Retinal pigment epithelial cell (primary cell): ENCODE measurements around the gene HOXD11.

ENCODE experiments used
- DNase-seq: peaks from one replicate; pipeline ENCODE4 v3.0.0-alpha.2; 2010; ENCODE audit warnings: low read depth
- H3K4me3 ChIP-seq: 2 replicates; pipeline ENCODE4 v1.5.1; 2011; ENCODE audit warnings: mild to moderate bottlenecking, low read length, control low read depth, moderate library complexity
- TF ChIP-seq, protein P1 (sequence below): conservative IDR thresholded peaks from 2 replicates; pipeline ENCODE4 v1.5.1; 2011; ENCODE audit warnings: low read depth, low read length, control low read depth, inconsistent platforms

The HOXD11 gene

DNA sequence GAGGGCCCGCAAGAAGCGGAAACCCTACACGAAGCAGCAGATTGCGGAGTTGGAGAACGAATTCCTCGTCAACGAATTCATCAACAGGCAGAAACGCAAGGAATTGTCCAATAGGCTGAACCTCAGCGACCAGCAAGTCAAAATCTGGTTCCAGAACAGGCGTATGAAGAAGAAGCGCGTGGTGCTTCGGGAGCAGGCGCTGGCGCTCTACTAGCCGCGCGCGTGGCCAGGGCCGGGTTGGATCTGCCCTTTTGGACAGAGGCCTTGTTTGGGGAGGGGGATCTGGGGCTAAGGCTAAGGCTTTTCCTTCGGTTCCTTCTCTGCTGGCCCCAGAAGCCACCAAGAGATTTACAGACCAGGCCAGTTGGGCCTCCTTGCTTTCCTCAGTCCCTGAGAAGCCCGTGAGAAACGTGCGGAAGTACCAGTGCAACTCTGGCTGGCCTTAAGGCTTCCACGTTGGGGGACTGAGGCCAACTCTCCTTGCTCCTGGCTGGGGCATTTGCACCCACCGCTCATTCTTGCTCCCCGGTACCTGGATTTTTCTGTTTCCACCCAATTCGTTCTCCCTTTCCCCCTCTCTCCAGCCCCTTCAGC lies 6.4 kb upstream of the HOXD11 start:
- no peak overlapping the region for H3K4me3 ChIP-seq
- no peak for DNase-seq
- TF ChIP-seq, protein P1, sequence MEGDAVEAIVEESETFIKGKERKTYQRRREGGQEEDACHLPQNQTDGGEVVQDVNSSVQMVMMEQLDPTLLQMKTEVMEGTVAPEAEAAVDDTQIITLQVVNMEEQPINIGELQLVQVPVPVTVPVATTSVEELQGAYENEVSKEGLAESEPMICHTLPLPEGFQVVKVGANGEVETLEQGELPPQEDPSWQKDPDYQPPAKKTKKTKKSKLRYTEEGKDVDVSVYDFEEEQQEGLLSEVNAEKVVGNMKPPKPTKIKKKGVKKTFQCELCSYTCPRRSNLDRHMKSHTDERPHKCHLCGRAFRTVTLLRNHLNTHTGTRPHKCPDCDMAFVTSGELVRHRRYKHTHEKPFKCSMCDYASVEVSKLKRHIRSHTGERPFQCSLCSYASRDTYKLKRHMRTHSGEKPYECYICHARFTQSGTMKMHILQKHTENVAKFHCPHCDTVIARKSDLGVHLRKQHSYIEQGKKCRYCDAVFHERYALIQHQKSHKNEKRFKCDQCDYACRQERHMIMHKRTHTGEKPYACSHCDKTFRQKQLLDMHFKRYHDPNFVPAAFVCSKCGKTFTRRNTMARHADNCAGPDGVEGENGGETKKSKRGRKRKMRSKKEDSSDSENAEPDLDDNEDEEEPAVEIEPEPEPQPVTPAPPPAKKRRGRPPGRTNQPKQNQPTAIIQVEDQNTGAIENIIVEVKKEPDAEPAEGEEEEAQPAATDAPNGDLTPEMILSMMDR = no peak

DNA sequence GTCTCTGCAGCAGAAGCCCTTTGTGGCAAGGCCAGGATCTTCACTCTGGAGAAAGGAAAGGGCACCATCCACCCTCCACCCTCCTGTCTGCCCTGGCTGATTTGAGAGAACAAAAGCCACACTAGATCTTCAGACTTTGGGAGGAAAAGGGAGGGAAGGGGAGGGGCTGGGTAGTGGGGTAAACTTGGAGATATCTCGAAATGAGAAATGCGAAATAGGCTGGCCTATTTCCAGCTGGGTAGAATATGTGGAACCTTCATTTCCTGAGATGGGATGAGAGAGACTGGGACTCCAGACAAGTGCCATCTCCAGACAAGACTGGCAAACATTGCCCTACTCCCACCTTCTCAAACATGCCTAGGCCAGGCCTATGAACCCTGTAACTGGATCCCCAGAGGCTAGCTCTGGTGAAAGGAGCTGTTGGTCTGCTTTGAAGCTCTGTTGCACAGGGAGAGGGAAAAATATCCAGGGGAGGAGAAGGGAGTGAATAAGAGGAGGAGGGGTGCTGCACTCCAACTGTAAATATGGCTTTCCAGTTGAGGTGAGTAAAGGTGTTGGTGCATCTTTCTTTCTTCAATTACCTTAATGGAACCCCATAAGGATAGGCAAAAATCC lies 5.8 kb upstream of the HOXD11 start:
- no peak for DNase-seq
- TF ChIP-seq, protein P1 = no peak
- no peak overlapping the region for H3K4me3 ChIP-seq

DNA sequence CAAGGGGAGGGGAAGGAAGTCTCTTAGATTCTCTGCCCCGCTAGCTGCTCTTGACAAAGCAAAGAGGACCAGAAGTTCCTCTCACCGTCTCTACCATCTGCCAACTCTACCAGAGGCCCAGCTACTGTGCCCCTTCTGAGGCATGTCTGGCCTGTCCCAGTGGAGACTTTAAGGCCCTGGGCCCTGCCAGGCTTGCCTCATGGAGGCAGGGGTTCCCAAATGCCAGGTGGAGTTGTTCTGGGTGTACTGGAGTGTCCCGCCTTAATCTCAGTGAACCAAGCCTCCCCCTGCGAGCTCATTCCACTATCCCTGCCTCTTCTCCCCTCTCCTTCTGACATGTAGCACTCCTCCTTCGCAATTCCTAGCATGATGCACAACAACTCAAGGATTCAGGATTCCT lies 5.2 kb upstream of the HOXD11 start:
- DNase-seq = no peak
- TF ChIP-seq, protein P1 = no peak
- no peak overlapping the region for H3K4me3 ChIP-seq

DNA sequence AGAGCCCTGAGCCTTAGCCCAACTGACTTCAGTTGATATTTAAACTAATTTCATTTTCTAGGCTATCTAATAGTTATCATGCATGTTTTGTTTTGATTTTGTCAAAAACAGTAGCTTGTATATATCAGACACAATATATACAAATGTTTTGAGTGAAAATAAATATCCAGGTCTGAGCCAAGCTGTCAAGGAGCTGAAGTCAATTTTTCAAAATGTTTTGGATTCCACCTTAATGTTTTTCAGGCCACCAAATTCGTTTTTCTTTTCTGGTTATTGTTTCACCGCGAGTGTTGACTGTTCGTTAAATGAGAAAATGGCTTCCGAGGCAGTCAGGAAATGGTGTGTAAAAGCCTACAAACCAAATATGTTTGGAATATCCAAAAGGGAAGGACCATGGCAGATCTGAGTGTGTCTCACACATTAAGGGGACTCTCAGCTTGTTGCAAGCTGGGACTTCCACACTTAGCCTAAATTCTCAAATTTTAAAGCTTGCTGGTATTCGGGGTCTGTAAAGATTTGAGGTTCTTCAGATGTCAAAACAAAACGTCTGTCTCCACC lies 4.7 kb upstream of the HOXD11 start:
- DNase-seq = no peak
- TF ChIP-seq, protein P1 = no peak
- H3K4me3 ChIP-seq = no peak overlapping the region

DNA sequence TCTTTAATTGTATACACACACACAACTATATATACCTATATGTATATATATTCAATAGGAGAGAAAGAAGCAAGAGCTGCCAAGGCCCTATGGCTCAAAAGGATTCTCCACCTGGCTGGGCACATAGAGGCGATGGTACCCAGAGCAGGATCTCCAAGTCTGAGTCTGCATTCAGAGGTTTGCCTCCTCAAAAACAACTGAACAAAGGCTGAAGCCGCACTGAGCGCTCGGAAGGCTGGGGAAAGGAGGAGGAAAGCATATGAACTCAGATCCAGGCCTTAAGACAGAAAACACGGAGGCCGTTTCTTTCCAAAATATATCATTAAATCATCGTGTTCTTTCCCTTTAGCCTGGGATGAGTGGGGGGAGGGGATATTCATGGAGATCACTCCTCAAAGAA lies 3.9 kb upstream of the HOXD11 start:
- TF ChIP-seq, protein P1 = no peak
- H3K4me3 ChIP-seq = no peak overlapping the region
- DNase-seq = no peak

DNA sequence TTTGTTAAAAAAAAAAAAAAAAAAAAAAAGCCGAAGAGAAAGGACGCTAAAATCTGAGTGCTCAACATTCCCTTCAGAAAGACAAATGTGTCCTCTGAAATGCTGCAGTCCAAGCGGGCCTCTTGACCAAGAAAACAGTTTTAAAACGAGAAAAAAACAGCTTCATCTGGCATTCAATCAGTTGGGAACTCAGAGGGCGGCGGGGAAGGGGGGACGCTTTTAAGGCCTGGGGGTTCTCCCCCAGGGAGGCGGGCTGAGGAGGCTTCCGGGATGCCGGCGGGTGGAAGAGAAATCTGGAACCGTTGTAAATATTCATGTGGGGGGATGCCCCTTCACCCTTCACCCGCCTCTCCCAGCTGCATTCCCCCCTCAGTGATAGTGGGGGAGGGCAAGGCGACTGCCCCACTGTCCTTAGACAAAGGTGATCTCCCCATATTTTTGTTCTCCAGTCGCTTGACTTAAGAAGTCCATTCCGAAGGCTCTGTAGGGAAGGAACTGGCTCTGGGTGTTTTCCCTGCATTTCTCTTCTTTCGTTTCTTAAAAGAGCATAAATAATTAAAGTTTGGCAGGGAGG lies 3.3 kb upstream of the HOXD11 start:
- TF ChIP-seq, protein P1 = no peak
- no peak overlapping the region for H3K4me3 ChIP-seq
- no peak for DNase-seq
